Heart right ventricle (tissue), 16 donors: ENCODE data around the gene KCNT1. TPM values are rescaled to one million over a fixed set of nuclear protein-coding genes. Genes with fewer than 3 reads are reported as not detected.

ENCODE experiments used
- ATAC-seq, 8 donors: fragments of 200-7000 bp; cut with Tn5 transposase; one replicate each; pipeline ENCODE4 v1.9.1; 2020; ENCODE audit warnings: mild to moderate bottlenecking in 8 of 8, moderate library complexity in 8 of 8, moderate number of reproducible peaks in 1 of 8
- DNase-seq, 2 donors: peaks; one replicate each; pipeline ENCODE4 v3.0.0-alpha.2; 2020
- H3K27ac ChIP-seq, 10 donors: fragments of 200-600 bp; sonication (generic) in 2 of 10; one replicate each; pipeline versions ENCODE4 v1.5.0 to v1.8.0; 2020 to 2022; ENCODE audit warnings: mild to moderate bottlenecking in 3 of 10
- H3K27me3 ChIP-seq, 7 donors: fragments of 200-600 bp; one replicate each; pipeline ENCODE4 v1.8.0; 2021 to 2022; ENCODE audit warnings: mild to moderate bottlenecking in 2 of 7
- H3K36me3 ChIP-seq, 9 donors: fragments of 200-600 bp; sonication (generic) in 1 of 9; one replicate each; pipeline versions ENCODE4 v1.5.0 to v1.8.0; 2020 to 2022; ENCODE audit warnings: mild to moderate bottlenecking in 2 of 9
- H3K4me1 ChIP-seq, 9 donors: fragments of 200-600 bp; sonication (generic) in 1 of 9; one replicate each; pipeline versions ENCODE4 v1.5.0 to v1.8.0; 2020 to 2022; ENCODE audit warnings: mild to moderate bottlenecking in 4 of 9
- H3K4me3 ChIP-seq, 10 donors: fragments of 200-600 bp; sonication (generic) in 2 of 10; one replicate each; pipeline versions ENCODE4 v1.5.0 to v1.8.0; 2020 to 2022; ENCODE audit warnings: mild to moderate bottlenecking in 7 of 10, moderate library complexity in 2 of 10
- H3K9me3 ChIP-seq, 11 donors: fragments of 200-600 bp in 10 of 11; sonication (generic) in 2 of 11; one replicate each; pipeline versions ENCODE4 v1.5.0 to v1.8.0; 2013 to 2022; ENCODE audit warnings: mild to moderate bottlenecking in 2 of 11, control low read depth in 1 of 11, moderate library complexity in 1 of 11
- CTCF ChIP-seq, 9 donors: fragments of 200-600 bp; sonication (generic) in 2 of 9; IDR thresholded peaks; one replicate each; pipeline versions ENCODE4 v1.5.0 to v1.8.0; 2021 to 2022; ENCODE audit warnings: antibody characterized with exemption in 9 of 9, mild to moderate bottlenecking in 5 of 9, moderate library complexity in 1 of 9
- WGBS, 2 donors: extraction: QIAGEN DNeasy Blood & Tissue Kit; methylation state at CpG; one replicate each; pipeline ENCODE4 v1.1.7; 2013; ENCODE audit warnings: inconsistent platforms in 1 of 2; 5-methylcytosine and 5-hydroxymethylcytosine counted together
- intact Hi-C, 10 donors: fragments of 100-400 bp; cut with DNase I; formaldehyde crosslinking; loops; one replicate each; pipeline versions ENCODE4 v1.11.1 to v1.14.2; 2022
- polyA plus RNA-seq, 2 donors: library from polyadenylated mRNA; stranded (reverse); fragments of 200-250 nt; gene quantifications; one replicate each; pipeline ENCODE4 v1.2.3, GENCODE V29; 2013
- total RNA-seq, 10 donors: library from RNA; stranded (reverse); fragmentation: NEBNext Ultra II Directional in 3 of 10; extraction: Animal tissue kit (Norgen Biotek cat#: 25700) in 3 of 10; gene quantifications; one replicate each; pipeline versions ENCODE4 v1.2.1 to v1.2.4, GENCODE V29; 2021 to 2023
- donor health status: Arrhythmogenic right ventricular cardiomyopathy.
- donor health status: ischemic (EF 13 %, LVEDD 7.1; RV severe dilation, severe dysfunction).
- donor health status: healthy with polysubstance abuse.
- donor health status: DM: no; HTN: yes; CAD: no.
- donor health status: DM: no; HTN: no; CAD: no.
- donor health status: ischemic (EF 25% LVEDD 6.9; RV normal size, moderate dysfunction).
- donor health status: ischemic (EF 25% LVEDD 5.7; RV mildly dilated, moderate dysfunction).
- donor health status: healthy.
- donor health status: DM: yes; HTN: yes; CAD: no.
- donor health status: Ischemic cardiomyopathy.
- donor health status: ischemic (EF 35%, LVEDD 5.7; RV mildly dilated, moderate dysfunction).
- donor health status: nonischemic (EF 11% LVEDD 7.7; RV severe dilation, severe dysfunction).
- donor health status: DM: yes; HTN: yes; CAD: no.
- donor health status: PGD.
- donor health status: ischemic (EF 29% LVEDD 5.4; RV normal size, mild dysfunction).
- donor health status: nonischemic (EF 23%, LVEDD 6.1; RV moderate dilation, normal function).

The KCNT1 gene
- total and polyA plus RNA-seq, 12 donors, result 0.14 to 14.1 (median 4.2) TPM

- TF ChIP-seq CTCF (IDR thresholded peaks at IDR 0.05), result no peak
- intact Hi-C loops, result no loop called here
- Histone ChIP-seq H3K9me3 (peaks cover 0 to 21% (median 6%) of the 10 kb centered on the region in 11 donors), H3K4me3 (no peak overlapping the region), H3K27me3 (peaks cover 0 to 24% (median 20%) of the 10 kb centered on the region in 7 donors), H3K36me3 (no peaks in the 10 kb centered on the region), H3K27ac (no peak overlapping the region), H3K4me1 (peaks cover 0 to 3% (median 0%) of the 10 kb centered on the region in 9 donors)
- 80 to 87% methylated on average over 13 of the region's 13 CpGs for WGBS, 2 donors
- no peak for ATAC-seq
- DNase-seq, result no peak
Measured at GRCh38 chr9:135729480-135729879, 27.5 kb downstream of the KCNT1 start.

- ATAC-seq (no peak), DNase-seq (no peak)
- Histone ChIP-seq H3K9me3 (peaks cover 0 to 21% (median 6%) of the 10 kb centered on the region in 11 donors), H3K4me3 (no peak overlapping the region), H3K4me1 (no peaks in the 10 kb centered on the region), H3K27ac (no peak overlapping the region), H3K27me3 (peaks cover 6 to 24% (median 23%) of the 10 kb centered on the region in 7 donors), H3K36me3 (no peaks in the 10 kb centered on the region)
- TF ChIP-seq CTCF (IDR thresholded peaks at IDR 0.05), result no peak
- intact Hi-C loops, result no loop called here
- whole genome bisulfite sequencing, 2 donors, result 95% methylated on average over 12 of the region's 12 CpGs
Measured at GRCh38 chr9:135731454-135731853, 29.5 kb downstream of the KCNT1 start.

- no peak for TF ChIP-seq CTCF (IDR thresholded peaks at IDR 0.05)
Measured at GRCh38 chr9:135732569-135733257, 30.7 kb downstream of the KCNT1 start.

GRCh38 chr9:135734616-135735144 lies 32.7 kb downstream of the KCNT1 start:
- no peaks in the 10 kb centered on the region for H3K4me1 ChIP-seq
- H3K4me3 ChIP-seq, result no peak overlapping the region
- ATAC-seq (no peak), DNase-seq (no peak)
- H3K27ac ChIP-seq, result no peak overlapping the region
- H3K27me3 ChIP-seq, result peaks cover 6 to 50% (median 46%) of the 10 kb centered on the region in 7 donors
- no peaks in the 10 kb centered on the region for H3K36me3 ChIP-seq
- TF ChIP-seq CTCF (IDR thresholded peaks at IDR 0.05), result no peak
- 82 to 83% methylated on average over 27 of the region's 27 CpGs for WGBS, 2 donors
- H3K9me3 ChIP-seq, result peaks cover 0 to 21% (median 6%) of the 10 kb centered on the region in 11 donors
- intact Hi-C loops, result no loop called here

More at GRCh38 chr9:135732569-135733257, 30.7 kb downstream of the KCNT1 start:
- WGBS, 2 donors, result 68 to 69% methylated on average over 6 of the region's 6 CpGs
- no peaks in the 10 kb centered on the region for H3K36me3 ChIP-seq
- peaks cover 6 to 34% (median 30%) of the 10 kb centered on the region in 7 donors for H3K27me3 ChIP-seq
- ATAC-seq, result no peak
- peaks cover 0 to 21% (median 6%) of the 10 kb centered on the region in 11 donors for H3K9me3 ChIP-seq
- no peak overlapping the region for H3K4me3 ChIP-seq
- H3K4me1 ChIP-seq, result no peaks in the 10 kb centered on the region
- intact Hi-C loops, result no loop called here
- DNase-seq, result no peak
- H3K27ac ChIP-seq, result no peak overlapping the region
